Activated CD4-positive, alpha-beta T cell treated with anti-CD3 and anti-CD28 coated beads for 1 hour (primary cell): ENCODE results near the gene ZNF384.

Experiments
- DNase-seq: peaks from one replicate; pipeline ENCODE4 v3.0.0-alpha.2; 2020

Gene ZNF384

DNA sequence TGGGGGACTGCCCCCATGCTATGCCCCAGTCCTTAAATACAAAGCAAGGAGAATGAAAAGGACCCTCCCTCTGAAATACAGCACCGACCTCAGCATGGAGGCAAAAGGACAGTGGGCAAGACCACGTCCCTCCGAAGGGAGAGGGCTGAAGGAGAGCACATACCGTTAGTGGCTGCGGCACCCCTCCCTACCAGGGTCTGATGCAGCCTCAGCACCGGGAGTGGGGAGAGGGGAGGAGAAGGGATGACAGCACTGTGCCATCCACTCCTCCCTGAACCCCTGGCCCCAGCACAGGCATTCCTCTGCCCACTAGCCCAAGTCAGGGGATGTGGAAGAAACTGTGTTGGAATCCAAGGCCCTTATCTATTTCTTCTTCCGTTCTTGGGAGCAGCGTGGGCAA lies 38.3 kb downstream of the ZNF384 start:
- DNase-seq, result no peak

DNA sequence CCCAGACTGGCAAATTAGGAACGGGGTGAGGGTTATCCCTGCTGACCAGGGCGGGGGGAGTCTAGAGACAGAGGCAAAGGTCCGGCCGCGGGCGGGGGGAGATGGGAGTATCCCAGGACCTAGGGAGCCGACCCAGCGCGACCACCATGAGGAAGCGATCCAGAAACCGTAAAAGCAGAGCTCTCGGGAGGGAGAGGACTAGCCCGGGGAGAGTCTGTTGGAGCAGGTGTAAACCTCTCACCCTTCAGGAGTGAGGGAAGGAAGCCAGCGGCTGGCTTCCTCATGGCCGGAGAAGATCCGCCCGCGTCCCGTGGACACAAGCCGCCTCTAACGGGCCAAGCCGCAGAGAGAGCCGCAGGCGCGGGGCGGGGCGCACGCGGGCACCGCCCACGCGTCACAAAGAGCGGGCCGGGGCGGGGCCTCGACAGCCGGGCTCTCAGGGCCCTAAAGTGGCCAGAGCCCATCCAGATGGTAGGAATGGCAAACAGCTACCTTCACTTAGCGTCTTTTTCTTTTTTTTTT lies 42.0 kb downstream of the ZNF384 start, which contains the start of gene ACRBP:
Gene ACRBP (minus strand): TSS at position 350 of the 522 bp plus-strand sequence. CDS start 66 bp downstream, at position 284.
- DNase-seq, result no peak

GRCh38 chr12:6646276-6647082 lies 42.7 kb downstream of the ZNF384 start:
- DNase-seq, result no peak

DNA sequence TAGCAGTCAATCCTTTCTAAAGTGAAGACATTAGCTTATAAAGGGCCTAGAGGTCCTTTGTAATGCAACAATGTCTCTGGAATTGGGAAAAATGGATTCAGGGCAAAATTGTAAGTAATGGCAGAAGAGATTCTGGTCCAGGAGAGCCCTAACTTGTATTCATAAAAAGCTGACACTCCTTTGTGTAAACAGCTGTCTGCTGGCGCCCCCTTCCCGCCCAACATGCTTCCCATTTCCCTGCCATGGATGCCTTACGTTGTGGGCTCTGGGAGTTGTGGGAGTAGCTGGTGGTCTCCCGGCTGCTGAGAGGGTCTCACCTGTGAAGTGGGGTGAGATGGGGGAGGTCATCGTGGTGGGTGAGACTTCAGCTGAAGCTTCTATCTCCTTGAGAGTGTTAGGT lies 44.3 kb downstream of the ZNF384 start:
- no peak for DNase-seq

DNA sequence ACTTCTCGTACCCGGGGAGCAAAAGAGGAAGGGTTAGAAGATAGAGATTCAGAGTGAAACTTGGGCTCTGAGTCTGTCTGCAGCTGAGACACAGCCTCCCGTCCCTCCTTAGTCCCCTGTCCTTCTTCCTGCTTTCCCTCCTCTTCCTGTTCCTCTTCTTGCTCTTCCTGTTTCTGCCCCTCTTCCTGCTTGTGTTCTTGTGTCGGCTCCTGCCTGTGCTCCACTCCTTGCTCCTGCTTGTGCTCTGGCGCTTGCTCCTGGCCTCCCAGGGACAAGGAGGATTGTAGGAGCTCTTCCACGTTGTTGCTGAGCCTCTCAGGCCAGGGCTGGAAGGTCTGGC lies 44.9 kb downstream of the ZNF384 start:
- DNase-seq, result no peak

- DNase-seq, result no peak
These were observed 45.5 kb downstream of the ZNF384 start for GRCh38 chr12:6643569-6644256.

GRCh38 chr12:6641131-6641530 lies 48.0 kb downstream of the ZNF384 start:
- DNase-seq, result no peak

- DNase-seq, result no peak
These were observed 48.7 kb downstream of the ZNF384 start for GRCh38 chr12:6640497-6640896.

- no peak for DNase-seq
These were observed 49.9 kb downstream of the ZNF384 start for GRCh38 chr12:6639151-6639801.

DNA sequence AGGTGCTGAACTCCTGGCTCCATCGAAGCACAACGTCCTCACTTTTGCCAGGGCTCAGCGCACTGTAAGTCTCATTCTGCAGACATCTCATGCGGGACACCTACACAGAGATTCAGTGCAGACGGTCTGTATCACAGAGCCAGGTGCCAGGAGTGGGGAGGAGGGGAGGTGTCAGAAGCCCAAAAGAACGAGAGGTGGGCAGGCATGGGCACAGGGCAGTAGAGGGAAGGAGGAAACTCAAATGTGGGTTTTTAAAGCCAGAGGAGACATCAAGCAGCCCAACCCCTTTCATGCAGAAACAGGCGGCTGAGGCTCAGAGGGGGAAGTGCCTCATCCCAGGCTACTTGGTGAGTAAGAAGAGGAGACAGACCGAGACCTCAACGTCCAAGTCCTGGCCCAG lies 50.9 kb downstream of the ZNF384 start:
- DNase-seq, result no peak

DNA sequence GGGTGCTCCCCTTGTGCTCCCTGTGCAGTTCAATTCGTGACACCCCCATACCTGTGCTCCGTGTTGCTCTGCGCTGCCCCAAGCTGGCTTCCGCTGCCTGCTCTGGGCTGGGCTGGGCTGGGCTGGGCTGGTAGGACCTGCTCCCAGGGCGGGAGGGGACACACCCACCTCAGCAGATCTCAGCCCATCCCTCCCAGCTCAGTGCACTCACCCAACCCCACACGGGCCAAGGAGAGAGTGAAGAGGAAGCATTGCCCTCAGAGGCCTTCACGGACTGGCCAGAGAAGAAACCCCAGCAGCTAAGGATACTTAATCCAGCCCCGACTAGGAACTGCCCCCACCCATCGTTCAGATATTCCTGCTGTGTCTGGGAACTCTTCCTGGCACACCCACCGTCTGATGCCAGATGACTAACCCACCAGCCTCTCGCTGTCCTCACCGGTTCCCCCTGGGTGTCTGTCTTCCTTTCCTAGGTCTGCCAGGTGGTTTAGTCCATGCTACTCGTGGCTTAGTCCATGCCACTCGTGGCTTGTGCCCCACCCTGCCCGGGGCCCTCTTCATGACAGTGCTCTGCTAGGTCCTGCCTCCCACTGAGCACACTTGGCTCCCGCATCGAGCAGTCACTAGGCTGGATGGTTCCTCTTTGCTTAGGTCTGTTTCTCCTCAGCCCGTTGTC lies 53.2 kb downstream of the ZNF384 start, which contains the start of gene LPAR5:
Gene LPAR5 (minus strand): TSS at position 104 of the 676 bp plus-strand sequence. CDS start 14,711 bp downstream, outside the sequence.
- no peak for DNase-seq

DNA sequence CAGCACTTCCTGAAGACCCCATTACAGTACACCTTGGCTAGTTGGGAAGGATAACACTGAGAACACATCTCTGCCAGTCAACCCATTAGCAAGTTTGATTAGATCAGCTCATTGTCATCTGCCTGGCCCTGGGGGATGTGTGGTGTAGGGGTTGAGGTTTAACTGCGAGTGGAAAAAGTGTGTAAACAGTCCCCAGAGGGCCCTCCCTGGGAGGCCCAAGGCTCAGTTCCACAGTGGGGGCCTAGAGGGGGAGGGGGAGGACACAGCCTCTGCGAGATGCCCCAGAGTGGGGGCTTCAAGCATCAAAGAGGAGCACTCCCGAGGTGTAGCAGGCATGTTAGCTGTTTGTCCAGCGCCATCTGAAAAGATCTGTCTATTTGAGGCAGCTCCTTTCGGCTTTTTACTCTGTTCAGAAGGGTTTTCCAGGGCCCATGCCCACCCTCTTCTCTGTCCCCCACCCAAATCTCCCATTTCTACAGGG lies 53.8 kb downstream of the ZNF384 start:
- peak; percentile 50 for DNase-seq

GRCh38 chr12:6632026-6632983 lies 56.9 kb downstream of the ZNF384 start:
- peak; percentile 42 for DNase-seq

DNA sequence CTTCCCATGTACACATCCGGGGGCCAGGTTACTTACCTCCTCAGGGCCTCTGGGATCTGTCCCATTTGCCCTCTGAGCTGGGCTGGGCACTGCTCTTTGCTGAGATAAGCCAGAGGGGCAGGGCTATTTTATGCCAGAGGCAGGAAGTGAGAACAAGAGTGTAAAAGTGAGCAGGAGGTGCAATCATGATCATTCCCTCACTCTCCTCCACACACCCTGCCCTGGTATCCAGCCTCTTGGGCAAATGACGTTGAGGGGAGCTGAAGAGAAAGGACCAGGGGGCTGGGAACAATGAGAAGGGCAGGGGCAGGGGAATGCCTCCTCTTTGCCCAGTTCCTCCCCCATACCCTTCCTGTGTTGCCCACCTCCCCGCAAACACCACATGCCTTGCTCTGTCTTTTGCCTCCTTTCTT lies 57.6 kb downstream of the ZNF384 start:
- no peak for DNase-seq

DNA sequence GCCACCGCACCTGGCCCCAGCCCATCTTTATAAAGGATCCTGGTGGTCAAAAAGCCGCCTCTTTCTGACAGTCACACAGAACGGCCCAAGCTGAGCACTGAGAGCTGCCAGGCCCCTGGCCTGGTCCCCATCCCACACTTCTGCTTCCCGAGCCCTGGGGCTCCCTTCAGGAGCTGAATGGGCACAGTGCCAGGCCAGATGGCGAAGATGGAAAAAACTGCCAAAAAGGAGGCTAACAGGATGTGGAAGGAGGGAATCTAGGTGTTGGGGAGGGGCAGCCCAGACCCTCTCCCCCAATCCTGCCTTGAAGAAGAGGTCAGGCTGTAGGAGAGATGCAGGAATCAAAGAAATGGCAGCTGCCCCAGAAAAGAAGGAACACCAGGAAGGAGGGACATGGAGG lies 58.4 kb downstream of the ZNF384 start:
- DNase-seq, result no peak

DNA sequence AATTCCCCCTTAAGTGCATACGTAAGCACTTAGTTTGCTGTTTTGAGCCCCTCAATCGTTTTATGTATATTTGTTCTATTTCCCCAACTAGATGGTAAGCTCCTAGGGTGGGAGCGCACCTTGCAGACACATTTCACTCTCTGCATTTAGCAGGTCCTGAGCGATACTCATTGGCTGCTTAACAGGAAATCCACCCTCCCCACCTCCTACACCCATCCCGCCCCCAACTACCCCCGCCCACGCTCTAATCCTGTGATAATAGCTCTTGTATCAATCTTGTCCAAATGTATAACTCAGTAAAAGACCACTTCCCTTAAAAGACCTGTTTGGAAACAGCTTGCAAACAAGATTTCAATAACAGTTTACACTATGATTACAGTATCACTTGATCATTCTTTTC lies 61.6 kb downstream of the ZNF384 start:
- DNase-seq, result no peak

- no peak for DNase-seq
These were observed 62.4 kb downstream of the ZNF384 start for GRCh38 chr12:6626654-6627283.

- no peak for DNase-seq
These were observed 68.3 kb downstream of the ZNF384 start for GRCh38 chr12:6620885-6621274.

DNA sequence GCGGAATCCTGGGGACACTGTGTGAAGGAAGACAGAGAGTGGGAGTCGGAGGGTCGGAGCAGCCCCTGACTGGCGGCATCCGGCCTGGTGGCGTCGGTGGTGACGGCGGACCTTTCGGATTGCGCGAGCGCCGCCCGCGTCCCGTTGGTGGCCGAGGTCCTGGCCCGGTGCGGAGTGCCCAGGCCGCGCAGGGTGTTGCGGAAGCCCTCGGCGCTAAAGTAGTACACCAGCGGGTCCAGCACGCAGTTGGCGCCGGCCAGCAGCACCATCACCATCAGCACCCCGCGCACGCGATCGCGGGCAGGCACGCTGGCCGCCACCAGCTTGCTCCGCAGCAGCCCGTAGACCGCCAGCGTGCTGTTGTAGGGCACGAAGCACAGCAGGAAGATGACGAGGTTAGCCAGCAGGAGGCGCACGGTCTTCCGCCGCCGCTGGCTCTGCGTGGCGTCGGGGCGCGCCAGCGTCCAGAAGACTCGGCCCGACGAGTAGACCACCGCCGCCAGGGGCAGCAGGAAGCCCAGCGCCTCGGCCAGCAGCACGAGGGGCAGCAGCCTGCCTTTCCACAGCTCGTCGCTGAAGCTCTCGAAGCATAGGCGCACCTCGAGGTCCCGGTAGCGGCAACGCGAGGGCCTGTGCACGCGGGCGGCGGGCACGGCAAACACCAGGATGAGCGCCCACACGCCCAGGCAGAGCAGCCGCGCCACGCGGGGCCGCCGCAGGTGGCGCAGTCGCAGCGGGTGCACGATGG lies 68.9 kb downstream of the ZNF384 start:
- DNase-seq, result peak; percentile 31
